WTC11 (cell line): ENCODE results near the gene CD84.

Source experiments
- ATF1 ChIP-seq: sonication (generic); formaldehyde crosslinking; IDR thresholded peaks from 2 replicates; pipeline ENCODE4 v1.8.1; 2023; ENCODE audit warnings: mild to moderate bottlenecking, moderate library complexity, missing genetic modification reagents
- ETV6 ChIP-seq: sonication (generic); formaldehyde crosslinking; IDR thresholded peaks from 2 replicates; pipeline ENCODE4 v1.8.1; 2022; ENCODE audit warnings: mild to moderate bottlenecking, missing genetic modification reagents
- FOXJ3 ChIP-seq: sonication (generic); formaldehyde crosslinking; IDR thresholded peaks from 2 replicates; pipeline ENCODE4 v1.9.0; 2021; ENCODE audit warnings: missing genetic modification reagents, mild to moderate bottlenecking, borderline replicate concordance
- GTF2I ChIP-seq: fragments of 250-450 bp; sonication (Bioruptor Pico); conservative IDR thresholded peaks from 2 replicates; pipeline ENCODE4 v1.4.0; 2021; ENCODE audit warnings: mild to moderate bottlenecking
- JUN ChIP-seq: sonication (generic); formaldehyde crosslinking; IDR thresholded peaks from 2 replicates; pipeline ENCODE4 v1.8.0; 2023; ENCODE audit warnings: mild to moderate bottlenecking, missing genetic modification reagents
- NFYB ChIP-seq: sonication (generic); formaldehyde crosslinking; conservative IDR thresholded peaks from 2 replicates; pipeline ENCODE4 v1.8.0; 2022; ENCODE audit warnings: low read depth, missing genetic modification reagents
- SMAD4 ChIP-seq: sonication (generic); formaldehyde crosslinking; IDR thresholded peaks from 2 replicates; pipeline ENCODE4 v1.8.0; 2022; ENCODE audit warnings: mild to moderate bottlenecking, missing genetic modification reagents
- TCF7 ChIP-seq: sonication (generic); formaldehyde crosslinking; IDR thresholded peaks from 2 replicates; pipeline ENCODE4 v1.8.0; 2022; ENCODE audit warnings: mild to moderate bottlenecking, low read depth, missing genetic modification reagents, moderate library complexity
- TP53 ChIP-seq: sonication (generic); formaldehyde crosslinking; IDR thresholded peaks from 2 replicates; pipeline ENCODE4 v1.8.1; 2023; ENCODE audit warnings: mild to moderate bottlenecking, missing genetic modification reagents
- TF ChIP-seq, protein P1 (sequence below): fragments of 200-600 bp; IDR thresholded peaks from 2 replicates; pipeline ENCODE4 v1.8.0; 2022; ENCODE audit warnings: antibody characterized with exemption
- TF ChIP-seq, protein P2 (sequence below): sonication (generic); formaldehyde crosslinking; IDR thresholded peaks from 2 replicates; pipeline ENCODE4 v1.8.0; 2022; ENCODE audit warnings: mild to moderate bottlenecking, missing genetic modification reagents
- TF ChIP-seq, protein P3 (sequence below): sonication (generic); formaldehyde crosslinking; IDR thresholded peaks from 2 replicates; pipeline ENCODE4 v1.8.0; 2022; ENCODE audit warnings: mild to moderate bottlenecking, missing genetic modification reagents
- TF ChIP-seq, protein P4 (sequence below): fragments of 250-450 bp; sonication (Bioruptor Pico); IDR thresholded peaks from 2 replicates; pipeline ENCODE4 v1.9.0; 2021; ENCODE audit warnings: mild to moderate bottlenecking

DNA sequence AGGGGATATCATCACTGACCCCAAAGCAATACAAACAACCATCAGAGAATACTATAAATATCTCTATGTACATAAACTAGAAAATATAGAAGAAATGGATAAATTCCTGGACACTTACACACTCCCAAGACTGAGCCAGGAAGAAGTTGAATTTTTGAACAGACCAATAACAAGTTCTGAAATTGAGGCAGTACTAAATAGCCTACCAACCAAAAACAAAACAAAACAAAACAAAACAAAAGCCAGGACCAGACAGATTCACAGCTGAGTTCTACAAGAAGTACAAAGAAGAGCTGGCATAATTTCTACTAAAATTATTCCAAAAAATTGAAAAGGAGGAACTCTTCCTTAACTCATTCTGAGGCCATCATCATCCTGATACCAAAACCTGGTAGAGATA is 18.5 kb downstream of the CD84 start:
- TF ChIP-seq, protein P1, sequence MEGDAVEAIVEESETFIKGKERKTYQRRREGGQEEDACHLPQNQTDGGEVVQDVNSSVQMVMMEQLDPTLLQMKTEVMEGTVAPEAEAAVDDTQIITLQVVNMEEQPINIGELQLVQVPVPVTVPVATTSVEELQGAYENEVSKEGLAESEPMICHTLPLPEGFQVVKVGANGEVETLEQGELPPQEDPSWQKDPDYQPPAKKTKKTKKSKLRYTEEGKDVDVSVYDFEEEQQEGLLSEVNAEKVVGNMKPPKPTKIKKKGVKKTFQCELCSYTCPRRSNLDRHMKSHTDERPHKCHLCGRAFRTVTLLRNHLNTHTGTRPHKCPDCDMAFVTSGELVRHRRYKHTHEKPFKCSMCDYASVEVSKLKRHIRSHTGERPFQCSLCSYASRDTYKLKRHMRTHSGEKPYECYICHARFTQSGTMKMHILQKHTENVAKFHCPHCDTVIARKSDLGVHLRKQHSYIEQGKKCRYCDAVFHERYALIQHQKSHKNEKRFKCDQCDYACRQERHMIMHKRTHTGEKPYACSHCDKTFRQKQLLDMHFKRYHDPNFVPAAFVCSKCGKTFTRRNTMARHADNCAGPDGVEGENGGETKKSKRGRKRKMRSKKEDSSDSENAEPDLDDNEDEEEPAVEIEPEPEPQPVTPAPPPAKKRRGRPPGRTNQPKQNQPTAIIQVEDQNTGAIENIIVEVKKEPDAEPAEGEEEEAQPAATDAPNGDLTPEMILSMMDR: no peak
- TF ChIP-seq ATF1 (no peak), TCF7 (CRISPR knock-in tag) (no peak), JUN (CRISPR knock-in tag) (no peak), GTF2I (CRISPR knock-in tag) (no peak), NFYB (CRISPR knock-in tag) (no peak), SMAD4 (CRISPR knock-in tag) (no peak), ETV6 (CRISPR knock-in tag) (no peak), TP53 (no peak), FOXJ3 (CRISPR knock-in tag) (no peak)
- TF ChIP-seq, protein P2, sequence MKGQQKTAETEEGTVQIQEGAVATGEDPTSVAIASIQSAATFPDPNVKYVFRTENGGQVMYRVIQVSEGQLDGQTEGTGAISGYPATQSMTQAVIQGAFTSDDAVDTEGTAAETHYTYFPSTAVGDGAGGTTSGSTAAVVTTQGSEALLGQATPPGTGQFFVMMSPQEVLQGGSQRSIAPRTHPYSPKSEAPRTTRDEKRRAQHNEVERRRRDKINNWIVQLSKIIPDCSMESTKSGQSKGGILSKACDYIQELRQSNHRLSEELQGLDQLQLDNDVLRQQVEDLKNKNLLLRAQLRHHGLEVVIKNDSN (CRISPR knock-in tag): no peak
- TF ChIP-seq, protein P3, sequence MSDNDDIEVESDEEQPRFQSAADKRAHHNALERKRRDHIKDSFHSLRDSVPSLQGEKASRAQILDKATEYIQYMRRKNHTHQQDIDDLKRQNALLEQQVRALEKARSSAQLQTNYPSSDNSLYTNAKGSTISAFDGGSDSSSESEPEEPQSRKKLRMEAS (CRISPR knock-in tag): no peak
- TF ChIP-seq, protein P4, sequence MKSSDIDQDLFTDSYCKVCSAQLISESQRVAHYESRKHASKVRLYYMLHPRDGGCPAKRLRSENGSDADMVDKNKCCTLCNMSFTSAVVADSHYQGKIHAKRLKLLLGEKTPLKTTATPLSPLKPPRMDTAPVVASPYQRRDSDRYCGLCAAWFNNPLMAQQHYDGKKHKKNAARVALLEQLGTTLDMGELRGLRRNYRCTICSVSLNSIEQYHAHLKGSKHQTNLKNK (CRISPR knock-in tag): no peak
